ENCODE results near the gene TMEM208. TPM values are rescaled to one million over a fixed set of nuclear protein-coding genes. Genes with fewer than 3 reads are reported as not detected.
A peak's percentile ranks its signal among the peaks of the same experiment; 100 is the strongest.

Gene TMEM208
- total RNA-seq, 6 experiments from 2014 or later: 32.6 to 58.7 (median 40.5) TPM

- ATAC-seq (no peak), DNase-seq (no peak)
- Histone ChIP-seq H3K4me1 (peaks cover 0 to 33% (median 13%) of the 10 kb centered on the region in 4 donors), H3K27me3 (no peaks in the 10 kb centered on the region), H3K4me3 (no peak overlapping the region), H3K9me3 (no peaks in the 10 kb centered on the region), H3K27ac (no peak overlapping the region), H3K36me3 (no peaks in the 10 kb centered on the region)
- intact Hi-C loops (cut with DNase I): no loop called here
- TF ChIP-seq CTCF (IDR thresholded peaks at IDR 0.05) (no peak), POLR2A (IDR thresholded peaks at IDR 0.05) (no peak)
- 22% methylated on average over 2 of the region's 2 CpGs for WGBS (ENCODE audit: insufficient coverage, low coverage, low lambda C conversion rate, missing lambda C conversion rate)
Measured at GRCh38 chr16:67181346-67181745, 45.6 kb upstream of the TMEM208 start.

GRCh38 chr16:67182288-67182687 is 44.6 kb upstream of the TMEM208 start:
- no peaks in the 10 kb centered on the region for H3K9me3 ChIP-seq
- no peak for TF ChIP-seq POLR2A (IDR thresholded peaks at IDR 0.05)
- TF ChIP-seq CTCF (IDR thresholded peaks at IDR 0.05): no peak
- DNase-seq: no peak
- H3K27ac ChIP-seq: no peak overlapping the region
- H3K36me3 ChIP-seq: no peaks in the 10 kb centered on the region
- no peaks in the 10 kb centered on the region for H3K27me3 ChIP-seq
- peaks cover 0 to 33% (median 13%) of the 10 kb centered on the region in 4 donors for H3K4me1 ChIP-seq
- intact Hi-C loops (cut with DNase I): no loop called here
- no peak overlapping the region for H3K4me3 ChIP-seq
- no peak for ATAC-seq
- 83% methylated on average over 2 of the region's 2 CpGs for WGBS (ENCODE audit: insufficient coverage, low coverage, low lambda C conversion rate, missing lambda C conversion rate)

- peaks cover 0 to 24% (median 12%) of the 10 kb centered on the region in 4 donors for H3K4me1 ChIP-seq
- H3K9me3 ChIP-seq: no peaks in the 10 kb centered on the region
- H3K27me3 ChIP-seq: no peaks in the 10 kb centered on the region
- DNase-seq: no peak
- intact Hi-C loops (cut with DNase I): no loop called here
- no peak for ATAC-seq
- H3K4me3 ChIP-seq: peak overlapping the region; percentile 56 to 79 (median 67)
- no peaks in the 10 kb centered on the region for H3K36me3 ChIP-seq
- no peak for TF ChIP-seq CTCF (IDR thresholded peaks at IDR 0.05)
- TF ChIP-seq POLR2A (IDR thresholded peaks at IDR 0.05): no peak
- 13% methylated on average over 11 of the region's 11 CpGs for WGBS (ENCODE audit: insufficient coverage, low coverage, low lambda C conversion rate, missing lambda C conversion rate)
- H3K27ac ChIP-seq: peak overlapping the region in 1 of 3 donors; percentile 91
Measured at GRCh38 chr16:67183284-67183626, 43.7 kb upstream of the TMEM208 start.

- TF ChIP-seq CTCF (IDR thresholded peaks at IDR 0.05) (no peak), POLR2A (IDR thresholded peaks at IDR 0.05) (peak; percentile 46)
- no peaks in the 10 kb centered on the region for H3K27me3 ChIP-seq
- peak within 1 kb of the TSS; percentile 56 to 79 (median 67) for H3K4me3 ChIP-seq
- H3K9me3 ChIP-seq: no peaks in the 10 kb centered on the region
- ATAC-seq (peak; percentile 85 to 94 (median 90)), DNase-seq (peak; percentile 92 to 96 (median 93))
- H3K36me3 ChIP-seq: no peaks in the 10 kb centered on the region
- intact Hi-C loops (cut with DNase I): no loop called here
- WGBS (ENCODE audit: insufficient coverage, low coverage, low lambda C conversion rate, missing lambda C conversion rate): 0% methylated on average over 13 of the region's 77 CpGs
- peak within 1 kb of the TSS; percentile 85 to 91 (median 90) for H3K27ac ChIP-seq
- peaks cover 0 to 18% (median 9%) of the 10 kb centered on the region in 4 donors for H3K4me1 ChIP-seq
Measured at GRCh38 chr16:67183627-67184452, 43.1 kb upstream of the TMEM208 start, which contains the start of gene MATCAP1. Gene MATCAP1, minus strand, starts transcription at chr16:67183963. Its CDS starts 3,353 bp downstream, at chr16:67180610.

Data from right lobe of liver (tissue), 6 donors.